SK-N-SH treated with all-trans-retinoic acid at 6 μM for 48 hours (cell line): ENCODE measurements around the gene ERP29.

Source experiments
- ATAC-seq: fragments of 200-7000 bp; cut with Tn5 transposase; 3 replicates; pipeline ENCODE4 v1.9.1; 2020; ENCODE audit warnings: mild to moderate bottlenecking, moderate library complexity
- BACH2 ChIP-seq: fragments of 250-450 bp; sonication (Bioruptor Pico); IDR thresholded peaks from 2 replicates; pipeline ENCODE4 v1.9.0; 2021; ENCODE audit warnings: mild to moderate bottlenecking, borderline replicate concordance
- CSDC2 ChIP-seq: fragments of 250-450 bp; sonication (Bioruptor Pico); IDR thresholded peaks from 2 replicates; pipeline ENCODE4 v1.5.0; 2020; ENCODE audit warnings: mild to moderate bottlenecking, moderate library complexity
- CSRNP3 ChIP-seq: fragments of 250-450 bp; sonication (Bioruptor Pico); IDR thresholded peaks from 2 replicates; pipeline ENCODE4 v1.5.1; 2021; ENCODE audit warnings: mild to moderate bottlenecking, moderate library complexity
- ESRRG ChIP-seq: fragments of 250-450 bp; sonication (Bioruptor Pico); IDR thresholded peaks from 2 replicates; pipeline ENCODE4 v1.6.1; 2021; ENCODE audit warnings: mild to moderate bottlenecking
- GLIS3 ChIP-seq: fragments of 250-450 bp; sonication (Bioruptor Pico); IDR thresholded peaks from 2 replicates; pipeline ENCODE4 v1.5.0; 2020; ENCODE audit warnings: mild to moderate bottlenecking, moderate library complexity
- ISL1 ChIP-seq: fragments of 250-450 bp; sonication (Bioruptor Pico); IDR thresholded peaks from 2 replicates; pipeline ENCODE4 v2.1.2; 2022; ENCODE audit warnings: mild to moderate bottlenecking, moderate library complexity
- PATZ1 ChIP-seq: fragments of 250-450 bp; sonication (Bioruptor Pico); IDR thresholded peaks from 2 replicates; pipeline ENCODE4 v1.8.0; 2020; ENCODE audit warnings: mild to moderate bottlenecking, moderate library complexity, borderline replicate concordance
- POU6F1 ChIP-seq: fragments of 250-450 bp; sonication (Bioruptor Pico); IDR thresholded peaks from 2 replicates; pipeline ENCODE4 v1.8.0; 2021; ENCODE audit warnings: low read depth, mild to moderate bottlenecking, moderate library complexity, borderline replicate concordance
- PPARA ChIP-seq: fragments of 250-450 bp; sonication (Bioruptor Pico); IDR thresholded peaks from 2 replicates; pipeline ENCODE4 v1.5.0; 2020; ENCODE audit warnings: mild to moderate bottlenecking, borderline replicate concordance
- RARB ChIP-seq: fragments of 250-450 bp; sonication (Bioruptor Pico); IDR thresholded peaks from 2 replicates; pipeline ENCODE4 v1.8.0; 2021; ENCODE audit warnings: mild to moderate bottlenecking, moderate library complexity
- SNAI2 ChIP-seq: fragments of 250-450 bp; sonication (Bioruptor Pico); IDR thresholded peaks from 2 replicates; pipeline ENCODE4 v1.5.0; 2020; ENCODE audit warnings: mild to moderate bottlenecking, moderate library complexity
- TCF4 ChIP-seq: fragments of 250-450 bp; sonication (Bioruptor Pico); IDR thresholded peaks from 2 replicates; pipeline ENCODE4 v1.8.0; 2021; ENCODE audit warnings: mild to moderate bottlenecking, moderate library complexity, borderline replicate concordance
- TOX ChIP-seq: fragments of 250-450 bp; sonication (Bioruptor Pico); IDR thresholded peaks from 2 replicates; pipeline ENCODE4 v1.8.0; 2021; ENCODE audit warnings: mild to moderate bottlenecking, moderate library complexity, borderline replicate concordance
- ZFP3 ChIP-seq: fragments of 250-450 bp; sonication (Bioruptor Pico); IDR thresholded peaks from 2 replicates; pipeline ENCODE4 v1.5.0; 2020; ENCODE audit warnings: mild to moderate bottlenecking, moderate library complexity
- ZFP30 ChIP-seq: fragments of 450-650 bp; formaldehyde crosslinking; IDR thresholded peaks from 2 replicates; pipeline ENCODE4 v1.5.0; 2022; ENCODE audit warnings: mild to moderate bottlenecking, moderate library complexity
- ZNF565 ChIP-seq: fragments of 450-650 bp; formaldehyde crosslinking; conservative IDR thresholded peaks from 2 replicates; pipeline ENCODE4 v1.5.0; 2020; ENCODE audit warnings: low read depth, mild to moderate bottlenecking, moderate library complexity
- ZNF70 ChIP-seq: fragments of 450-650 bp; formaldehyde crosslinking; IDR thresholded peaks from 2 replicates; pipeline ENCODE4 v1.5.0; 2020; ENCODE audit warnings: mild to moderate bottlenecking, moderate library complexity
- ZNF8 ChIP-seq: fragments of 450-650 bp; formaldehyde crosslinking; IDR thresholded peaks from 2 replicates; pipeline ENCODE4 v1.5.0; 2020; ENCODE audit warnings: mild to moderate bottlenecking, moderate library complexity
- TF ChIP-seq, protein P1 (sequence below): fragments of 250-450 bp; sonication (Bioruptor Pico); IDR thresholded peaks from 2 replicates; pipeline ENCODE4 v1.5.0; 2020; ENCODE audit warnings: mild to moderate bottlenecking, moderate library complexity
- TF ChIP-seq, protein P2 (sequence below): fragments of 250-450 bp; sonication (Bioruptor Pico); IDR thresholded peaks from 2 replicates; pipeline ENCODE4 v1.5.1; 2020; ENCODE audit warnings: low read depth, mild to moderate bottlenecking, moderate library complexity

ERP29 gene

GRCh38 chr12:111975161-111975931, 37.9 kb upstream of the ERP29 start:
- no peak for ATAC-seq

DNA sequence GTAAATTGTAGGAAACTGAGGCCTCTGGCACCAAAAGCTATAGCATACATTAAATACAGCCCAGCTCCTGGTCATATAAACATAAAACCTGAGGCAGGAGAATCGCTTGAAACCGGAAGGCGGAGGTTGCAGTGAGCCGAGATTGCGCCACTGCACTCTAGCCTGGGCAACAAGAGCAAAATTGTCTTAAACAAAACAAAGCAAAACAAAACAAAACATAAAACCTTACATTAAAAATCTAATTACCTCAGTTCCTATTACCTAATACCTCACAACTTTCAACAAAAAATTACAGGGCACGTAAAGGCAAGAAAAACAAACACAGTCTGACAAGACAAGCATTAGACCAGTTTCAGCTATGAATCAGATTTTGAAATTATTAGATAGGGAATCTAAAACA, 36.9 kb upstream of the ERP29 start:
- TF ChIP-seq RARB = no peak
- TF ChIP-seq CSRNP3 (CRISPR knock-in tag) = no peak
- no peak for TF ChIP-seq ZNF565 (CRISPR knock-in tag)
- no peak for TF ChIP-seq SNAI2 (CRISPR knock-in tag)
- no peak for TF ChIP-seq TCF4 (CRISPR knock-in tag)
- no peak for TF ChIP-seq ISL1 (CRISPR knock-in tag)
- no peak for TF ChIP-seq ZNF8 (CRISPR knock-in tag)
- TF ChIP-seq CSDC2 (CRISPR knock-in tag) = no peak
- no peak for TF ChIP-seq BACH2
- TF ChIP-seq, protein P1, sequence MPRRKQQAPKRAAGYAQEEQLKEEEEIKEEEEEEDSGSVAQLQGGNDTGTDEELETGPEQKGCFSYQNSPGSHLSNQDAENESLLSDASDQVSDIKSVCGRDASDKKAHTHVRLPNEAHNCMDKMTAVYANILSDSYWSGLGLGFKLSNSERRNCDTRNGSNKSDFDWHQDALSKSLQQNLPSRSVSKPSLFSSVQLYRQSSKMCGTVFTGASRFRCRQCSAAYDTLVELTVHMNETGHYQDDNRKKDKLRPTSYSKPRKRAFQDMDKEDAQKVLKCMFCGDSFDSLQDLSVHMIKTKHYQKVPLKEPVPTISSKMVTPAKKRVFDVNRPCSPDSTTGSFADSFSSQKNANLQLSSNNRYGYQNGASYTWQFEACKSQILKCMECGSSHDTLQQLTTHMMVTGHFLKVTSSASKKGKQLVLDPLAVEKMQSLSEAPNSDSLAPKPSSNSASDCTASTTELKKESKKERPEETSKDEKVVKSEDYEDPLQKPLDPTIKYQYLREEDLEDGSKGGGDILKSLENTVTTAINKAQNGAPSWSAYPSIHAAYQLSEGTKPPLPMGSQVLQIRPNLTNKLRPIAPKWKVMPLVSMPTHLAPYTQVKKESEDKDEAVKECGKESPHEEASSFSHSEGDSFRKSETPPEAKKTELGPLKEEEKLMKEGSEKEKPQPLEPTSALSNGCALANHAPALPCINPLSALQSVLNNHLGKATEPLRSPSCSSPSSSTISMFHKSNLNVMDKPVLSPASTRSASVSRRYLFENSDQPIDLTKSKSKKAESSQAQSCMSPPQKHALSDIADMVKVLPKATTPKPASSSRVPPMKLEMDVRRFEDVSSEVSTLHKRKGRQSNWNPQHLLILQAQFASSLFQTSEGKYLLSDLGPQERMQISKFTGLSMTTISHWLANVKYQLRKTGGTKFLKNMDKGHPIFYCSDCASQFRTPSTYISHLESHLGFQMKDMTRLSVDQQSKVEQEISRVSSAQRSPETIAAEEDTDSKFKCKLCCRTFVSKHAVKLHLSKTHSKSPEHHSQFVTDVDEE (CRISPR knock-in tag) = no peak
- TF ChIP-seq ZFP30 (CRISPR knock-in tag) = no peak
- no peak for TF ChIP-seq ZNF70 (CRISPR knock-in tag)
- no peak for TF ChIP-seq ESRRG
- TF ChIP-seq ZFP3 (CRISPR knock-in tag) = no peak
- TF ChIP-seq PPARA (CRISPR knock-in tag) = no peak
- TF ChIP-seq GLIS3 (CRISPR knock-in tag) = no peak
- no peak for TF ChIP-seq PATZ1 (CRISPR knock-in tag)
- TF ChIP-seq POU6F1 = no peak
- no peak for TF ChIP-seq TOX
- ATAC-seq = no peak

More at GRCh38 chr12:111975161-111975931, 37.9 kb upstream of the ERP29 start:
- TF ChIP-seq BACH2 = no peak
- TF ChIP-seq ZNF70 (CRISPR knock-in tag) = no peak
- no peak for TF ChIP-seq PPARA (CRISPR knock-in tag)
- TF ChIP-seq ZFP3 (CRISPR knock-in tag) = no peak
- TF ChIP-seq, protein P2, sequence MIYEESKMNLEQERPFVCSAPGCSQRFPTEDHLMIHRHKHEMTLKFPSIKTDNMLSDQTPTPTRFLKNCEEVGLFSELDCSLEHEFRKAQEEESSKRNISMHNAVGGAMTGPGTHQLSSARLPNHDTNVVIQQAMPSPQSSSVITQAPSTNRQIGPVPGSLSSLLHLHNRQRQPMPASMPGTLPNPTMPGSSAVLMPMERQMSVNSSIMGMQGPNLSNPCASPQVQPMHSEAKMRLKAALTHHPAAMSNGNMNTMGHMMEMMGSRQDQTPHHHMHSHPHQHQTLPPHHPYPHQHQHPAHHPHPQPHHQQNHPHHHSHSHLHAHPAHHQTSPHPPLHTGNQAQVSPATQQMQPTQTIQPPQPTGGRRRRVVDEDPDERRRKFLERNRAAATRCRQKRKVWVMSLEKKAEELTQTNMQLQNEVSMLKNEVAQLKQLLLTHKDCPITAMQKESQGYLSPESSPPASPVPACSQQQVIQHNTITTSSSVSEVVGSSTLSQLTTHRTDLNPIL (CRISPR knock-in tag) = no peak
- TF ChIP-seq PATZ1 (CRISPR knock-in tag) = no peak
